HG02623 (cell line): ENCODE measurements around the gene GLIS1.

Experiments
- ATAC-seq: cut with Tn5 transposase; IDR thresholded peaks from one replicate; pipeline ENCODE4 v1.9.1; 2021; ENCODE audit warnings: moderate library complexity; ENCODE audit not compliant: unreplicated experiment

Gene GLIS1

DNA sequence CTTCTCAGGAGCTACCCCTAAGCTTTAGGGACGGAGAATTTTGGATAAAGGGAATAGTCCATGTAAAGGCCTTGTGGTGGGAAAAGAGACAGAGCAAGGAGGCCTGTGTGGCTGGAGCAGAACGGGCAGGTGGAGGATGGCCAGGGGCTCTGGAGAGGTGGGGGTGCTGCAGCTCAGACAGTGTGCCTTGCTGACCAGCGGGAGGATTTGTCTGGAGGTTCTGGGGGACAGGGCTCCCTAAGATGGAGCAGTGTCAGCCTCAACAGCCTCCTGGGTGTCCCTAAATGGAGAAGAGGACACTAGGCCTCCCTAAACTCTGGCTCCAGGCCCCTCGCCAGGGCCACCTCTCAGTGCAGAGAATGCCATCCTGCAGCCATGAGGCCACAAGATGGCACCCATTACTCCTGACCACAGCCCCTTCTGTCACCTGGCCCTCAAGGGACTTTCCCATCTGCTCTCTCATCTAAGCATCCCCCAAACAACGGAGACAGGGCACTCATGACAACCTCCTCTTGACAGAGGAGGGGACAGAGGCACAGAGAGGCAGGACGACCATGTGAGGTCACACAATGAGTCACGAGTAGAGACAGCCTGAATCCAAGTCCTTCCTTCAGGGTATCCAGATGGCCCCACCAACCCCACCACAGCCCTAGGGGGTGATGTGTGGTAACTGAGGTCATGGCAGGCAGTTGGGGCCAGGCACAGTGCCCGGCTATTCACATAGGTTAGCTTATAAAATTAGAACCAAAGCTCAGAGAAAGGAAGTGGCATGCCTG is 185.0 kb downstream of the GLIS1 start:
- ATAC-seq: no peak

DNA sequence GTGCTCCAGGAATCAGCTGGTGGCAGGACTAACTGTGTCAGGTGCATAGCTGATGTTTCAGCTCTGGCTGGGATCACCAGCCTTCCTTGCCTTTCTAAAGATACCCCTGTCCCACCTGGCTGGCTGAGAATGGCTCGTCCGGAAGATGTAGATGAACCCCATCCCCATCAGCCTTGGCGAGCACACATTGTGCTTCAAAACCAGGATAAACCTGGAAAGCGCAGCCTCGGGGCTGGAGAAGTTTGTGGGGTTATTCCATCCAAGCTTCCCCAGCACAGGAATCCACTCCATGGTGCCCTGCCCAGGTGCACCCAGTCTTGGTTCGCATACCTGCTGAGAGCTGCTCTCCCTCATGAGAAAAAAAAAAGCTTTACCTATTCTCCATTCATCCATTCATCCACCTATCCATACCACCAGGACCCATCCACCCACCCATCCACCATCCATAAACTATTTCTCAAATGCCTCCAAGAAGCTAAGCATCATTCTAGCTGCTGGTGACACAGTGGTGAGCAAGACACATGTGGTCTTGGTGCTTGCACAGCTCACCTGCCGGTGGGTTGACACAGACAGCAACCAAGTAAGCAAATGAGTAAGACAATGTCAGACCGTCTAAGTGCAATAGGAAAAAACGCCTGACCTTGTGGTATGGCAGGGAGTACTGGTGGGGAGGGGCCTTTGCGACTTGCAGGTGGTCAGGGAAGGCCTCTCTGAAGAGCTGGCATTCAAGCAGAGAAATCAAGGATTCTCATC is 185.8 kb downstream of the GLIS1 start:
- no peak for ATAC-seq

DNA sequence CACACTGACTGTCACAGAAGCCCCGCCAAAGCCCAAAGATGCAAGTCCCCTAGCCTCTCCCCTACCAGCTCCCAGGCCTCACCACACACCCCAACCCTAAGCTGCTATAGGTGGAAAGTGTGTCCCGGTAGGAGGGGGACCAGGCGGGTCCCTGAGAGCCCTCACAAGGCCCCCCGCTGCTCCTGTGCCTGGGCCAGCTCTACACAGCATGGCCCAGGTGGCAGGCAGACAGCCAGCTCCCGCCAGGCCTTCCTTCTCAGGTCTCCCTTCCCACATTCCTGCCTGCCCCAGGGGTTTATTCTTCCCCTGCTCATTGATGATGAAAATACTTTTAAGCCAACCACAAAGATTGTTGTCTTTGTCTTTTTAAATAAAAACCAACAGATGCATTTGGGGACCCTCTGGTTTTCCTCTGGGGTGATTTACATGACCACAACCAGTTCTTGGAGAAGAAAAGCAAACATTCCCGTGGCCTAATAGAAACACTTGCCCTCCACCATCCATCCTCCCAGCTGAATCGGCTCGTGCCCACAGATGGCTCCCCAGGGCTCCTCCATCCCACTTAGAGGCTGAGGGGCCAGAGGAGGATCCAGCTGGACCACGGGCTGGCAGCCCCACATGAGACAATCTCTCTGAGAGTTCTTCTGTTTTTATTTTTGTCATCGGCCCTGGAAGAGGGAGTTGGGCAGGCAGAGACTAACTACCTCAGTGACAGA is 186.7 kb downstream of the GLIS1 start:
- ATAC-seq: no peak

DNA sequence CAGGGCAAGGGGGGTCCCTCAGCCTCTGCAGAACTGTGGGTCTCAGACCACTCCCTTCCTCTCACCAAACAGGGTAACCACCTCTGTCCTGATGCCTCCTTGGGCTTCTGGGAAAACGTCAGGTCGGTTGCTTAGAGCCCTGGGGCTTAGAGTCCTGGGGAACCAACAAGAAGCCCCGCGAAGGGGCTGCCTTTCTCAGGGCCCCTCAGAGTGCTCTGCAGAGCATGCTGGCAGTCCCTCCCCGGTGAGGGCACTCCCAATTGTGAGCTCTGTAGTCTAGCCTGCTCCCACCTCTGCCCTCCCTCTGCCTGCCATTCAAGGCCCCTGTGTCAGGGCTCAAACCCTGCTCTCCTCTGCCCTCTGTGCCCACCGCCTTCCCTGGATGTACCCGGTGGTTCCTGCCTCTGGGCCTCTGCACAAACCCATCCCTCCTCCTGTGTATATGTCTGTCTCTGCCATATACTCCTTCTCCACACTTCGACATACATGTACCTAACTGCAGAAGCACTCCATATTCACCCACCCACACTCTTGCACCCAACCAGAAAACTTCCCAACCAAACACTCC is 187.5 kb downstream of the GLIS1 start:
- no peak for ATAC-seq

DNA sequence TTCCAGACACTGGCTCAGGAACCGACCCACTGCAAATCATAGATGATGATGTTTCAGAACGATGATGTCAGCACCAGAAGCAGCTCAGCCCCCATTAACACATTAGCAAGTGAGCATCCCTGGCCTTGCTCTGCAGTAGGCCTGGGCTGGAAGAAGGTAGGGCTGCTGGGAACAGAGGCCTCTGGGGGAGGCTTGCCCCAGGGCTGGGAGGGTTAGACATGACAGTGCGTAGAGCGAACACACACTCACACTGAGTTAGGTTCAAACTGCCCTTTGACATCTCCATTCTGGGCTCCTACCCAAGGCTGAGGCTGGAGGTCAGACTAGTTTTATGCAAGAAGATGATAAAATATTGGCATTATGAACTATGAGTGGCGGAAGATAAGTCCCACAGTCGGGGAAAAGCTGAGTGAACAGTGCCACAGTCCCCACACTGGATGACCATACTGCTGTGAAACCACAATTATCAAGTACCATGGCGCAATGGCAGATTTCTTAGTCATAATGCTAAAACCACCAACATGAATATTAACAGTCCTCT is 188.7 kb downstream of the GLIS1 start:
- ATAC-seq: no peak

DNA sequence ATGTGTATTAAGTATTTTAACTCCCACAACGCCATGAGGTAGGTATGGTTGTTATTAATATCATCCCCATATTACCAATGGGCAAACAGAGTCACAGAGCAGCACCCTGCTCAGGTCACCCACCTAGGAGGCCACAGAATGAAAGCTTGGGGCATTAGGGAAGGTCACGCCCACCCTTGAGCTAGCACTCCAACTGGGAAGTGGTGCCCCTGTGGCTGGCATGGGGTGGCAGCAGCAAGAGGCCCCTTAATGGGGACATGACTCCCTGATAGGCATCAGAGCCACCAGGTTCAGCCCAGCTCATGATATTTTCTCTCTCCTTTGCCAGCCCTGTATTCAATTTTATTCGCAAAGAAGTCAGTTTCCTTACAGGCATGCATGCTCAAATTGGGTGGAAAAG is 189.2 kb downstream of the GLIS1 start:
- no peak for ATAC-seq

DNA sequence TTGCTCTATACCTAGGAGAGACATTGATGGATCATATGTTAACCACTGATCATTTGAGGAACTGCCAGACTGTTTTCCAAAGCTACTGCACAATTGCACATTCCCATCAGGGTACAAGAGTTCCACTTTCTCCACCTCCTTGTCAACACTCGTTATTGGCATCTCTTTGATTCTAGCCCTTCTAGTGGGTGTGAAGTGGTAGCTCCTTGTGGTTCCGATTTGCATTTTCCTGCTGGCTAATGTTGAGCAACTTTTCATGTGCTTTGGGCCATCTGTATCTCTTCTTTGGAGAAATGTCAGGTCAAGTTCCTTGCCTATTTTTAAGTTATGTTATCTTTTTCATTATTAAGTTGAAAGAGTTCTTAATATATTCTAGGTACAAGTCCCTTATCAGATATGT is 189.7 kb downstream of the GLIS1 start:
- ATAC-seq: no peak

DNA sequence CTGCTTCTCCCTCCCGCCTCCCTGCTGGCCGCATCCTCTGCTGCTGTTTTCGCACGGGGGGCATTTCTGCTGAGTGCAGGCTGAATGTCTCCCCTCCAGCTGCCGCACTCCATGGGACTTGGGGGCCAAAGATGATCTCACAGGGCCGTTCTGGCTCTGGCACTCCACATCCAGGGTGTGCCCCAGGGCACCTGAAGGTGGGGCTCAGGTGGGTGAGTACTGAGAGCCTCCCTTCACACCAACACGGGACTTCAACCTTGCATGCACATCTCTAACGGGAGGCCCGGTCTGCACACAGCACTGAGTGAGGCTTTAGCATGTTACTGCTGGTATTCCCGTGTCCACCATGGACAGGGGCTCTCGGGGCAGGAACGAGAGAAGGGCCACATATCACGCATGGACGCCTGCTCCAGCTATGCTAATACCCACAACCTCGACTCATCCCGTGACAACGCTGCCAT is 190.9 kb downstream of the GLIS1 start:
- ATAC-seq: no peak

DNA sequence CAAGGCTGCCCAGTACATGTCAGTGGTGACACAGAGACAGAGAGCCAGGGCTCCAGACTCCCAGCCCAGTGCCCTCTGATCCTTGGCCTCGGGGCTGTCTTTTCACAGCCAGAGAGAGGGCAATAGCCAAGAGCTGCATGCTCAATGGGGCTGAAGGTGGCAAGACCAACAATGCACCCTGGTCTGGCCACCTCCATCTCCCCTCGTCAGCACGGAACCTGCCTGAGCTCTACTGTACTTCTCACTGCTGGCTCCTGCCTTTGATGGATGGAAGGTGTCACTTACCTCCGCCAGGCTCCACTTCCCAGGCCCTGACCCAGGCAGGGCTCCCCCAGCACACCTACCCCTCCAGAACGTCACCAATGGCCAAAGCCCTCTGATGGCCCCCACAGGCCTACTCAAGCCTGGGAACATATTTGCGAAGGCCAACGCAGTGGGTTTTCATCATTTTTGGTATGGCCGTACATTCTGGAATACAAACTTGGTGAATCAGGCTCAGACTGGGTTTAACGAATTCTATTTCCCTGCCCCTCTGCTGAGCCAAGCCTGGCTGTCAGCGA is 191.7 kb downstream of the GLIS1 start:
- ATAC-seq: no peak

DNA sequence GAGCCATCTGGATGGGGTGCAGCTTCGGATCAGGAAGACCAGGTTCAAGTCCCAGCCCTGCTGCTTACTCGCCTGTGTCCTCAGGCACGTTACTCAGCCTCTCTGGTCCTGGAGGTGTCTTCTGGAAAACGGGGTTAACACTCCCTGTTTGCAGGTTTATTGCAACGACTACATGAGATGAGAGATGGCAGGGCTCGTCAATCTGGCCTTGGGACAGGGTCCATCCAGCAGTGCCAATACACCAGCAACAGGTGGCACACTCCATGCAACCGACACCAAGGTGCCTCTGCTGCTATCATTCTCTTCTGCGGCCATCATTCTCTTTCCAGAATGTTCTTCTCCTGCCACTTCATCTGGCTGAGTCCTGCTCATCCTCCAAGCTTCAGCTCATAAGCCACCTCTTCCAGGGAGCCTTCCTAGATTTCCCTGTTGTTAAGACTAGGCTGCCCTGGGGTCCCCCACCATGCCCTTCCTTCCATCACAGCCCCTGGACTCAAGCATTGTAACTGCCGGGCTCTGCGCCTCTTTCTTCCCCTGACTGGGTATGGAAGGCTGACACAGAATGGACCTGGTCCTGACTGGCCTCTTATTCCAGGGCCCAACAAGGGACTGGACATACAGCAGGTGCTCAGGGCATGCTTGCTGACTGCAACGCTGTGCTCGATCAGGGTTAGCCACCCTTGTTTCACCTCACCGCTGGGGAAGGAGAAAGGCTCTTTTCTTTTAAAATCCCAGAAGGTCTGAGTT is 192.4 kb downstream of the GLIS1 start:
- no peak for ATAC-seq

DNA sequence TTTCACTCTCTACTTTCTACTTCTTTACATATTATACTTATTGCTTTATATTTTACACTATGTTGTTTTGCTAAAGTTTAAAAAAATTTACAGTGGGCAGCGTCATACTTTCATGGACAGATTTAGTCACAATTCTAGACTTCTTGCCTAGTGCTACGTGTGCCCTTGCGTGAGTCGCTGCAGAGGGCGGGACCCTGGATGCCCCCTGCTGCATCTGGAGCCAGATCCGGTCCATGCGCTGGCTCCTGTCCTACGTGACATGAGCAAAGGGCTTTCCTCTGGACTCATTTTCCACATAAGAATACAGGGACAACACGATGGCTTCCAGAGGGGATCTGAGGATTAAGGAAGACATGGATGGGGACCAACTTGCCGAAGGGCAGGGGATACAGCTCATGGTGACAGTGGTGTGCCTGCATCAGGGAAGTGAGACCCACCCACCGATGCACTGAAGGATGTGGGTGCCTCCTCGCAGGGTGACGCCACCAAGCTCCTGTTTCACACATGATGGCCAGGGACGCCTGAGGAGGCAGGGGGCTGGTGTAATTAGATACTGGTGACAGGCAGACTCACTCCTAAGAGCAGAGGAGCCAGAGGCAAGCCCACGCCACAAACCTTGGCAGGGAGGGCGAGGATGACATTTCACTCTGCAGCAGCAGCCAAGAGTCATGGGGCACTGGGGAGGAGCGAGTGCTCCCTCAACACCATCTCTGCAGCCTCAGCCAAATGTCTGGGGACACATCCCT is 193.1 kb downstream of the GLIS1 start:
- no peak for ATAC-seq

DNA sequence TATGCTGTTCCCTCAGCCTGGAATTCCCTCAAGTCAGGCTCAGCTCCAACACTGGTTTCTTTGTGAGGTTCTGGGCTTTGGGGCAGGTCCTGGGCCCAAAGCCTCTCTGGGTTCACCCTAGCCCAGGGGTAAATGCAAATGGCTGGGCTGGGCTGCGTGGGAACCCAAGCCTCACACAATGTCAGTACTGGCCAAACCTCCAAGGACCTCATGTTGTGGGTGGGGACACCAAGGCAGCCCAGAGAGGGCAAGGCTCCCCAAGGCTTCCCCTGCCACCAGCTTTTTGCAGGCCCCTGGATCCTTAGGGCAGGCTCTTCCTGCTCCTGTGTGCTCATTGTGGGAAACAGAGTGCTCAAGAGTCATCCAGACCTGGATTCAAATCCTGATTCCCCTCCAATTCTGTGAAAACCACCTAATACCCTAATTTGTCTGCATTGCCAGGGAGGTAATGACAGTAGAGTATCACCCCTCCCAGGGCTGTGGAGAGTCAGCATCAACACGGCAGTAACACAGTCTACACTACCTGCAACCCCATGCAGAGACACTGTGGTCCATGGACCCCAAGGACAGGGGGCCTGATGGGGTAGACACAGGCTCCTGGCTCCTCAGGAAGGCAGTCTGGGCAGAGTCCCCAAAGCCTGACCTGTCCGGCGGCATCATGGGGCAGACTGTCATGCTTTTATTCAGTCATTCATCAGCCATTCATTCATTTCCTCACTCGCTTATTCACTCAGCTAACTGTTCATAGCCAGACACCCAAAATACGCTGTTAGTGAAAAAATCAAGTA is 194.0 kb downstream of the GLIS1 start:
- no peak for ATAC-seq

DNA sequence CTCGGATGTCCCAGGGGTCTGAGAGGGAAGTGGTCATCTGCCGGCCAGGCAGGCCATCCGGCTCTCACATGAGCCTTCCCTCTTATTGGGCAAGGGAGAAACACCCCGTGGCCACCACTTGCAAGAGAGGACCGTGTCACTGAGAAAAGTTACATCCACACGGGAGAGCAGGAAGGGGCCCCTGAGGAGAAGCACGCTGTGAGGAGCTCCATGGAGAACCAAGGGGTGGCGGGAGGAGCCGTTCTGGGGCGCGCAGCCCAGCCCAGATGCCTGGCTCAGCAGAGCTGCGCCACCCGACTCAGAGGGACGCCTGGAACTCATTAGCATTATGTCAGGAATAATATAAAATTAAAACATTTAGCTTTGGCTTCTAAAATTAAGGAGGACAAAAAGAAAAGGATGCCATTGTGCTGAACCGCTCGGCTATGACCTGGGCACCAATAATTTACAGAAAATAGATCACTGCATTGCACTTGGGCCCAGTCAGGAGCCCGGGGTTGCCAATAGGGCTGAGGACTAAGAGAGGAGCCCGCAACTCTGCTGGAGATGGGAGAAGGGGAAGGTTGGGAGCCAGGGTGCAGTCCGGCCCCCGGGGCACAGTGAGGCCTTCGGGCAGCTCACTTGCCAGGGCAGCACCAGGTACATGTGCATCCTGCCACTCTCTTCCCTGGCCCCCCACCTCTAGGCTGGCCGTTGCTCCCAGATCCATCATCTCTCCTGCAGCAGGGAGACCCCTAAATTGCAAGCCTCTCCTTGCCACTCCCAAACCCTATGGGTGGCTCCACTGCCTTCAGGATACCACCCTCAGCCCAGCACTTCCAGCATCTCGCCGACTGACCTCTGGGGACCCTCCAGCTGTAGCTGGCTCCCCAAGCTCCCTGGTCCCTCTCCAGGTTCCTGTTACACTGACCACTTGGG is 194.9 kb downstream of the GLIS1 start:
- ATAC-seq: no peak

DNA sequence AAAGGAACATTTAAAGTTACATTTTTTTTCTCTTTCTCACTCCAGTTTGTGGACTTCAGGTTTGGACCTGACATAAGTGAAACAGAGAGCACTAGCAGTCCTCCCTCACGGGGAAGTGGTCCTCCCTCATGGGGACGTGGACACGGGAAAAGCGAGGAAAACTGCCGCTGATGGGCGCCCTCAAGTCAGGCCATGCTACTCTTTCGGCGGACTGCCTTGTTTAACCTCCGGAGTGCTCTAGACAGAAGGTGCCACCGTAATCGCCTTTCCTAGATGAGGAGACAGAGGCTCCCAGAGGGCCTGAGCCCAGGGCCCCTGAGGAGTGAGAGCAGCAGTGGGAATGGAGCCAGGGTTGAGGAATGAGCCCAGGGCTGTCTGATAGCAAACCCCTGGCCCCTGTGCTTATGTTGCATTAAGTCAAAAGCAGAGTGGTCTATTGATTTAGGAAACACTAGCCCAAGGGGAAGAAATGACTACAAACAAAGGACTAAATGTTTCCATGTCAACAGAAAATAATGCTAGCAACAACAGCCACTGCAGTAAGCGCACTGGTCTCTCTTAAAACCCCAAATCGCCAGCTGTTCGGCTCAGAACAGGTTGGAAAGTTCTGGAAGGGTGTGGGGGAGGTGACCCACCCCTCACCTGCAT is 195.7 kb downstream of the GLIS1 start:
- ATAC-seq: no peak

DNA sequence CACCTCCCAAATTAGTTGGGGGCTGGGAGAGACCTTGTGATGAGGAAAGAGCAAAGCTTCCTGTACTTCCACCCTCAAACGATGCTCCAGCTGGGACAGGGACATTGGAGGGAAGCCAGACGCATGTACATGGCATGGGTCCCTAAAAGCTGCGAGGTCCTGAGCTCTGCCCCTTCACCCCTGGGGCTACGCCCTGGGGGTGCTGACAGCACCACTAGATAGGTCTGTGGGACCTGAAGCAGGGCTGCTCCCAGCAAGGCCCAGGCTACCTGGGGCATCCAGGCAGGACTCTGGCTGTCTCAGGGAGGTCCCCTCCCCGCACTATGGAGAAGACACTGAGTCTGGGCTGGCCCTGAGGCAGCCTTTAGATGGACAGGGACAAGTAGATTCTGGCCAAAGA is 196.4 kb downstream of the GLIS1 start:
- ATAC-seq: no peak

DNA sequence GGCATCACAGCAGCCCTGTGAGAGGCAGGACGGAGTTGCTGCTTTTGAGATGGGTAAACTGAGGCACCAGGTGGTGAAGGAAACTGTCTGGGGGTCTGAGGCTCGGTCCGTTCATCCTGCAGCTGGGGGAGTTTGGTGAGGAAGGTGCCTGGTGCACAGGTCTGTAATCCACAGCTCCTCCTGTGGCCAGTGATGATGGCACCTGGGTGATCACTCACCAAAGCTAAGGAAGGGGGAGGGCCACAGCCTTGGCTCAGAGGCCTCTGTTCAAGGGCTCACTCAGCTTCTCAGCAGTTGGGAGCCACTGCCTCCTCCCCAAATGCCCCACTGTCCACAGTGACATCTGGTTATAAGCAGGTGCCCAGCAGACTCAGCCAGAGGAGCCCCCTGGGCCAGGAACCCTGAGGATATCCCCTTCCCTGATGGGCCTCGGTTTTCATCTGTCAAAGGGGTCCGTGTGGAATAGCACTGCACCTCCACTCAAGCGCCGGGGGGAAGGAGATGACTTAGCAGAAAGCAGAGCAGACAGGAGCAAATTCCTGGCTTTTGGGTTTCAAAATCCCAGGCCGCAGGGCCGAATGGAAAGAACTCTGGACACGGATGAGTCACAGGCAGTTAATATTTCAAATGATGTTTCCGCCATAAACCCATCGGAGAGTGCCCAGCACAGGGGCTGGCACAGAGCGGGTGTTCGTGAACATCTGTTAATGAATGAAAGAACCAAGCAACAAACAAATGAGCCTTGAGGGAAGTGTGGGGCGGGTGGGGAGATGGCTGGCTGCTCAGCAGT is 197.0 kb downstream of the GLIS1 start:
- ATAC-seq: no peak
